Middle frontal gyrus (tissue), 1 donor: ENCODE results near the gene RHBDL1.
"Not testable (repeated sequence)": the region's sequence is repeated elsewhere in the genome, so short reads cannot be mapped to it uniquely, and the experiment has no call there.

Experiments used
- DNase-seq: peaks from one replicate; pipeline ENCODE4 v3.0.0-alpha.2; 2015; ENCODE audit warnings: low spot score; ENCODE audit errors: extremely low spot score

Gene RHBDL1

GRCh38 chr16:684961-685696 is 9.7 kb downstream of the RHBDL1 start:
- DNase-seq: no peak

DNA sequence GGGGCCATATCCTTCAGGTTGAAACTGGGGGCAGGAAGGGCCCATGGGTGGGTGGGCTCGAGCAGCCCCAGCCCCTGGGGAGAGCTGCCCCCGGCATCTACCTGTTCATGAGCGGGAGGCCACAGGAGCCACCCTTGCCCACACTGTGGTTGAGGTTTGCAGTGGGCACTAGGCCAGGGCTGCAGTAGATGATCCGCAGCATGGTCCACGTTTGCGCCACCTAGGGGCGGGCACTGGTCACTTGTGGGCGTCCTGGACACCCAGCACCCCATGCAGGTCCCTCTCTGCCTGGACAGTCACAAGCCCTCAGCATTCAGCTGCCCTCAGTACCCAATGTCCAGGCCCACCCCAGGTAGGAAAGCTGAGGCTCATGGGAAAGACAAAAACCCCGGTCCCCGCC is 10.5 kb downstream of the RHBDL1 start:
- DNase-seq: no peak

DNA sequence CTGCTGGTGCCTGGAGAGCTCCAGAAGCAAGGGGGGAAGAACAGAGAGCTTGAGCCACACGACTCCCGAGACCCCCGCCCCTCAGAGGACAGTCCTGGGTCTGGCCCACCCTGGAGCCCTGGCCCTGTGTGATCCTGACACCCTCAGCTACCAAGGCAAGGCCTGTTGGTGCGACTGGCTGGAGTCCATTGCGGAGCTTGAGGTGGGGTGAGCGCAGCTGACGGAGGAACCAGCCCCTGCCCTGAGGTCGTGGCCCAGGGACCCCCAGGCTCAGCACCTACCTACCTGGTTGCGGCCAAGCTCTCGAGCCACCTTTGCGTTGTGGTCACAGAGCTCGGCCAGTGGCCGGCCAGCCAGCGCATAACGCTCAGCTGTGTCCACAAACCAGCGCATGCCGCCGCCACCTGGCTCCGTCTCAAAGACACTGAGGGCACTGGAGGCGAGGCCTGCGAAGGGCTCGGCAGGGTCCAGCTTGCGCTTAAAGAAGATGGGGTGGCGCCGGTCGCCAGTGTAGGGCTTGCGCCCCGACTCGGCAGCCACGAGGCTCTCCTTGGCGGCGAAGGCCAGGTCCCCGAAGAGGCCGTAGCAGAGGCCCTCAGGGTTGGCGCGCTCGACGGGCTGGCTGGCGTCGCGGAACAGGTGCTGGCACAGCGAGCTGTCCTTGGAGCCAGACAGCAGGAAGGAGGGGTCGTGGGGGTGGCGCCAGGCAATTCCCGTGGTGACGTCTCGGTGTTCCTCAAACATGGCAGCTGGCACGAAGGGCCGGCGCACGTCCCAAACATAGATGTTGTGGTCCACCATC is 11.2 kb downstream of the RHBDL1 start:
- no peak for DNase-seq

DNA sequence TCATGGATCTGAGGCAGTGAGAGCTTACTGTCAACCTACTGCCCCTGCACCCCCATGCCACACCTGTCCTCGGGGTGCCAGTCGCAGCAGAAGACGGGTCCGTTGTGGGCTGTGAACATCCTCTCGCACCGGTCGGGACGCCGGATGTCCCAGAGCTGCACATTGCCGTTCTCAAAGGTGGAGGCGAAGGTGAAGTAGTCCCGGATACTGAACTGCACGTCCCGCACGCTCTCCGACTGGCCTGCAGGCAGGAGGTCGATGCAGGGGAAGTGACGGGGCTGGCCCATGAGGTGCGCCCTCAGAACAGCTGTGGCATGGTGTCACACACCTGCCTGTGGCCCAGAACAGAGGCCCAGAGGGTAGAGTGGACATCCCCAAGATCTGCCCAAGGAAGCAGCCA is 12.0 kb downstream of the RHBDL1 start:
- no peak for DNase-seq

- DNase-seq: no peak
These were observed 13.9 kb downstream of the RHBDL1 start for GRCh38 chr16:689175-689897.

GRCh38 chr16:691242-691641 is 15.8 kb downstream of the RHBDL1 start:
- not testable (repeated sequence) for DNase-seq

GRCh38 chr16:692356-693108 is 17.1 kb downstream of the RHBDL1 start:
- DNase-seq: no peak

- no peak for DNase-seq
These were observed 17.9 kb downstream of the RHBDL1 start for GRCh38 chr16:693364-693763.

- no peak for DNase-seq
These were observed 18.3 kb downstream of the RHBDL1 start for GRCh38 chr16:693766-694165.

GRCh38 chr16:694187-694862 is 18.9 kb downstream of the RHBDL1 start:
- no peak for DNase-seq

DNA sequence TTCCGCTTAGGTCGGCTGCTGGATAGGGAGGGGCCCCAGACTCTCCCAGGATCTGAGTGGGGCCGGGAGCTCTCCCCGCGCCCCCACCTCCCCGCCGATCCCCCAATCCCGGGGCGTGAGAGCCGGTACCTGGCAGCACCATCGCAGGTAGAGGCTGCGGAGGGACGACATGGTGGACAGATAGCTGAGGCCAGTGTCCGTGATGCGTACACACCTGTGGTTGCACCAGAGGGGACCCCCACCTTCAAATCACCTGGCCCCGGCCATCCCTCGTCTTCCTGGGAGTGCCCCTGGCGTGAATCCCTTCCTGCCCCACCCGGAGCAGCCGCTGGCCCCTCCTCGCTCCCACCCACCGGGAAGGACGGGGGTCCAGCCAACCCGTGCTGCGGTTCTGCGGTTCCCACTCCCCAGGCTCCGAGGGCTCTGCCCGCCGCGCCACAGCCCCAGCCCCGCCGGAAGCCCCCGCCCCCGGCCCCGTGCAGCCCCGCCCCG is 19.4 kb downstream of the RHBDL1 start:
- no peak for DNase-seq

DNA sequence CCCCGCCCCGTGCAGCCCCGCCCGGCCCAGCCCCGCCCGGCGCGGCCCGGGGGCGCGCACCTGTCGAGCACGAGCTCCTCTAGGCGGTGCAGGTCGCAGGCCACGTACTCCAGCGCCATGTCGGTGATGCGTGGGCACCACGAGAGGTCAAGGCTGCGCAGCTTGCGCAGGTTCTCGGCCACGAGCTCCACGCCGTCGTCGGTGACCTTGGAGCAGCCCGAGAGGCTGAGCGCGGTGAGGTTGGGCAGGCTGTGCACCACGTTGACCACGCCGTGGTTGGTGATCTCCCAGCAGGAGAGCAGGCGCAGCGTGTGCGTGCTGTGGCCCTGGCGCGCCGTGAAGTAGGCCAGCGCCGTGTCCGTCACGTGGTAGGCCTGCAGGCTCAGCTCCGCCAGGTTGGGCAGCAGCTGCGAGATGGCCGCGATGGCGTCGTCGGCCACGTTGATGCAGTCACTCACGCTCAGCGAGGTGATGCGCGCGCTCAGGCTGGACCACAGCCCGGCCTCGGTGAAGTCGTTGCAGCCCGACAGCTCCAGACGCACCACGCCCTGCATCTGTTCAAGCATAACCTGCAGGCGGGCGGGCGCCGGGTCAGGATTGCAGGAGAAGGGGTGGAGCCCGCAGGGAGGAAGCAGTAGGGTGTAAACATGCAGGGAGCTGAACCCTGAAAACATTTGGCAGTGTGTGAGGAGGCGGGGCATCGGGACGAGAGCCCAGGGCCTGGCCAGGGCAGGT is 20.1 kb downstream of the RHBDL1 start:
- DNase-seq: no peak

- no peak for DNase-seq
These were observed 23.6 kb downstream of the RHBDL1 start for GRCh38 chr16:698911-699671.

DNA sequence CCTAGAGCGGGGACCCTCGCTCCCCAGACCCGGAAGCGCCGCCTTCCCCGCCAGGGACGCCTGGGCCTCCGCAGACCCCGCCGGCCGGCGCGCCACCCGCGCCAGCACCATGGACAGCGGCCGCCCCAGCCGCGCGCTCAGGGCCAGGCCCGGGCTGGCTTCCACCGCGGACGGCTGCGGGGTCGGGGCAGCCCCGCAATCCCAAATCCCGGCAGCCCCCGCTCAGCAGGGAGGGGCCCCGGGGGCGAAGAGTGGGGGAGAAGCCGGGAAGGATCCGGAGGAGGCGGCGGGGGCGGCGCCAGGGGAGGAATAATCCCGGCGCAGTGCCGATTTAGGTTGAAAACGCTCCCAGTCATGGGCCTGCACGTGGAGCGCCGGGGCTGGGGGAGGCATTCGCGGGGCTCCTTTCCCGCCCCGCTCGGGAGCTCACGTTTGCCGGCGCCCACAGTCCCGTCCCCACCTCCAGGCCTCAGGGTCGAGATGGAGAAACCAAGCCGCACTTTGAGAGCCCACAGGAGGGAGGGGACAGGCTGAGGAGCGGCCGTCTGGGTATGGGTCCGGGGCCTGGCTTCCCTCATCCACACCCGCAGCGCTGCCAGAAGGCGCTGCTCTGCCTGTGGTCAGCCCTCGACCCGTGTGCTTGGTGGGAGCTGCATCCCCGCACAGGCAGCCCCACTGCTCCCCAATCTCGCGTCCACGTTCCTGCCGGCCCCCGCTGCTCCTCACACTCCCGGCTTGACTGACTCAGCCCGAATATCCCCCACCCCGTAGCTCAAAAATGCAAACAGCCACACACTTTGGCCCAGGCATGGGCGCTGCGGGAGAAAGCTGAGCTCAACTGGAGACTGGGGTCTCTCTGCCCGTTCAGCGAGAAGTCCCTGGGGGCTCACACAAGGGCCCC is 25.5 kb downstream of the RHBDL1 start:
- no peak for DNase-seq

DNA sequence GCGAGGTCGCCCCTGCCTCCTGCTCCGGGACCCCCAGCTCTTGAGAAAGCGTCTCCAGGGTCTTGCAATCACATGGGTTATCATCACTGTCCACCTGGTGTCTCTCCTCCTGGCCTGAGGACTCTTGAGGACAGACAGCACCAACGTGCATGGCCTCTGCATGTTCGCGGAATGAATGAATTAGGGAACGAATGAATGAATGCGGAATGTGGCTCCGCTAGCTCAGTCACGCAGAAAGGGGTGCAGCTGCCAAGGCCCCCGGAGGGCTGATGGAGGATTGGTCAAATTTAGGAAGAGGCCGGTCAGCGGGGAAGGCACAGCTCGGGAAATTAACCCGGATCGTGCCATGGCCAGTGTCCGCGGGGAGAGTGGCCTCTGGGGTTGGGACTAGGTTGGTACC is 26.9 kb downstream of the RHBDL1 start:
- DNase-seq: no peak

DNA sequence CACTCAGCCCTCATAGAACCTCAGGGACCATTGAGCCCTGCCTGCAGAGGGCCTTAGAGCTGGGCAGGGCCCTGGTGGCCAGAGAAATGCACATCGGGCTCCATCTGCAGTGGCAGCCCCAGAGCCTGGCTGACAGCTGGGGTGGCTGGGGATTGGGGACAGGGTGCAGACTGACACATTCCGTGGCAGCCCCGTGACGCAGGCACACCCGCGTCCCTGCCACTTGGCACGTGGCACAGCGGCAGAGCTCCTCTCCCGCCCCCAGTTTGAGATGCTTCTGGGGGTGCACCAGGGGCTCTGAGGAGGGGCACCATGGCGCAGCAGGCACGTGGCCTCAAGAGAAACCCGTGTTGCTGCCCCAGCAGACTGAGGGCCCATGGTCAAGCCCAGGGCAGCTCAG is 27.9 kb downstream of the RHBDL1 start:
- no peak for DNase-seq

- DNase-seq: no peak
These were observed 28.6 kb downstream of the RHBDL1 start for GRCh38 chr16:704047-704446.
